K562 (cell line): Measurements from ENCODE around the gene AMMECR1. TPM values are rescaled to one million over a fixed set of nuclear protein-coding genes. Genes with fewer than 3 reads are reported as not detected.

Source experiments
- ATF7 ChIP-seq: fragments of 450-650 bp; IDR thresholded peaks from 2 replicates; pipeline ENCODE4 v1.7.1; 2014; ENCODE audit warnings: mild to moderate bottlenecking, moderate library complexity
- BHLHE40 ChIP-seq: IDR thresholded peaks from 2 replicates; pipeline ENCODE4 v1.6.1; 2011; ENCODE audit warnings: low read length, improper control_type of control experiment
- CBFA2T3 ChIP-seq: fragments of 450-650 bp; IDR thresholded peaks from 2 replicates; pipeline ENCODE4 v1.6.1; 2017
- GATA2 ChIP-seq: sonication (generic); formaldehyde crosslinking; IDR thresholded peaks from 2 replicates; pipeline ENCODE4 v1.4.0; 2020; ENCODE audit warnings: mild to moderate bottlenecking, missing genetic modification reagents
- HDAC2 ChIP-seq: fragments of 450-650 bp; IDR thresholded peaks from 2 replicates; pipeline ENCODE4 v1.6.1; 2016; ENCODE audit warnings: mild to moderate bottlenecking
- HLTF ChIP-seq: fragments of 450-650 bp; IDR thresholded peaks from 2 replicates; pipeline ENCODE4 v1.6.1; 2016
- KDM5B ChIP-seq: fragments of 200-600 bp; sonication (generic); IDR thresholded peaks from 2 replicates; pipeline ENCODE4 v1.6.1; 2012; ENCODE audit warnings: low read depth, mild to moderate bottlenecking, moderate library complexity, low read length, control low read depth, inconsistent platforms; ENCODE audit not compliant: insufficient replicate concordance
- MCM3 ChIP-seq: fragments of 450-650 bp; IDR thresholded peaks from 2 replicates; pipeline ENCODE4 v1.6.1; 2016
- MTA2 ChIP-seq: fragments of 450-650 bp; IDR thresholded peaks from 2 replicates; pipeline ENCODE4 v1.6.1; 2016; ENCODE audit warnings: low read depth
- RBFOX2 ChIP-seq: fragments of 200-400 bp; formaldehyde crosslinking; IDR thresholded peaks from 2 replicates; pipeline ENCODE4 v1.6.1; 2017; ENCODE audit warnings: low read depth, mild to moderate bottlenecking, low read length, moderate library complexity
- RBM39 ChIP-seq: fragments of 200-400 bp; formaldehyde crosslinking; optimal IDR thresholded peaks from 2 replicates; pipeline ENCODE3; 2018; ENCODE audit warnings: low read depth, low read length
- SMARCA4 ChIP-seq: fragments of 450-650 bp; IDR thresholded peaks from 2 replicates; pipeline ENCODE4 v1.6.1; 2016
- TEAD1 ChIP-seq, 2 experiments: fragments of 450-650 bp in 1 of 2; sonication (generic) in 1 of 2; formaldehyde crosslinking; IDR thresholded peaks; 2 replicates each; pipeline versions ENCODE4 v1.4.0 to v1.8.0; 2020 to 2022; ENCODE audit warnings: mild to moderate bottlenecking in 2 of 2, missing genetic modification reagents in 1 of 2
- TOE1 ChIP-seq, 2 experiments: fragments of 450-650 bp in 1 of 2; sonication (generic) in 1 of 2; formaldehyde crosslinking in 1 of 2; IDR thresholded peaks; 2 replicates each; pipeline versions ENCODE4 v1.7.1 to v1.8.0; 2016 to 2022; ENCODE audit warnings: borderline replicate concordance in 2 of 2, mild to moderate bottlenecking in 2 of 2, antibody characterized with exemption in 1 of 2, inconsistent platforms in 1 of 2, low read depth in 1 of 2, missing genetic modification reagents in 1 of 2, moderate library complexity in 1 of 2
- U2AF1 ChIP-seq: fragments of 200-400 bp; formaldehyde crosslinking; optimal IDR thresholded peaks from 2 replicates; pipeline ENCODE3; 2017; ENCODE audit warnings: mild to moderate bottlenecking, low read depth, low read length, moderate library complexity
- ZNF436 ChIP-seq: fragments of 250-450, 450-650 bp; sonication (Bioruptor Pico); formaldehyde crosslinking; IDR thresholded peaks from 2 replicates; pipeline ENCODE4 v1.7.0; 2020; ENCODE audit warnings: mild to moderate bottlenecking
- ZNF507 ChIP-seq: conservative IDR thresholded peaks from 2 replicates; pipeline ENCODE4 v1.6.1; 2017; ENCODE audit warnings: missing genetic modification characterization, missing compliant biosample characterization
- polyA plus RNA-seq, 8 experiments: library from polyadenylated mRNA; depleted of rRNA in 4 of 8; stranded (reverse) in 5 of 8; unstranded in 3 of 8; fragments of >200 nt; fragmentation: Nextera tagmentation in 2 of 8; fragmentation: Illumina TruSeq in 1 of 8; extraction: Ambion mirVana in 2 of 8; extraction: Trizol in 1 of 8; gene quantifications; 2 replicates each; pipeline versions ENCODE4 v1.2.1 to v1.2.3, GENCODE V29; 2011 to 2014; ENCODE audit warnings: inconsistent platforms in 1 of 8, missing spikeins in 1 of 8
- total RNA-seq, 7 experiments: library from RNA; depleted of rRNA in 6 of 7; stranded (reverse); fragments of >200 nt in 6 of 7; fragmentation: Illumina TruSeq in 2 of 7; extraction: Trizol in 2 of 7; gene quantifications; 2 replicates each; pipeline versions ENCODE4 v1.2.1 to v1.2.3, GENCODE V29; 2011 to 2021; ENCODE audit warnings: low replicate concordance in 1 of 7
- TF ChIP-seq, protein P1 (sequence below): fragments of 250-450 bp; sonication (Bioruptor Pico); IDR thresholded peaks from 2 replicates; pipeline ENCODE4 v1.5.0; 2021; ENCODE audit warnings: mild to moderate bottlenecking, borderline replicate concordance
- TF ChIP-seq, protein P2 (sequence below): fragments of 450-650 bp; IDR thresholded peaks from 2 replicates; pipeline ENCODE4 v1.6.1; 2016; ENCODE audit warnings: low read depth, mild to moderate bottlenecking, moderate library complexity
- TF ChIP-seq, protein P3 (sequence below), 2 experiments: IDR thresholded peaks; 2 replicates each; pipeline ENCODE4 v1.6.1; 2012; ENCODE audit warnings: improper control_type of control experiment in 2 of 2, low read depth in 2 of 2, low read length in 2 of 2, borderline replicate concordance in 1 of 2
- TF ChIP-seq, protein P4 (sequence below): fragments of 450-650 bp; IDR thresholded peaks from 2 replicates; pipeline ENCODE4 v1.7.0; 2016; ENCODE audit warnings: borderline replicate concordance
- TF ChIP-seq, protein P5 (sequence below): fragments of 450-650 bp; formaldehyde crosslinking; IDR thresholded peaks from 2 replicates; pipeline ENCODE4 v1.4.0; 2020; ENCODE audit warnings: mild to moderate bottlenecking, mixed read lengths

Gene AMMECR1
- total and polyA plus RNA-seq, 9 of the 15 experiments (the other 6 are each of a cell fraction or from before 2014, with no cell fraction given), result 13.9 to 36.7 (median 23.6) TPM

DNA sequence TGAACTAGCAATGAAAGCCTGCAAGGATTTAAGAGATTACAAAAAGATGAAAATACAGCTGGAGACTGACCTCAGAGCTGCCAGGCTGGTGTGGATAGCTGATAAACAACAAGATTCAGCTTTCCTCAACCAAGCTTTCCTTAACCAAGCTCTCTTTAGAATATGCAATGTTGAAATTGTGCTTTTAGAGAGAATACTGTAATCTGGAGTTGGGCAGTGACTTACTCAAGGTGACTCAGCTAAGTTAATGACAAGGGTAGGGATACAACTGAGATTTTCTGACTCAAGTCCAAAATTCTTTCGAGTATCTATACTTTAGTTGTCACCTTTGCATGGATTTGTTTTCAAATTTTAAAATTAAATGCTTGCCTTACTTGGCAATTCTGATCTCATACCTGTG, 98.0 kb downstream of the AMMECR1 start (continued):
- TF ChIP-seq, protein P1, sequence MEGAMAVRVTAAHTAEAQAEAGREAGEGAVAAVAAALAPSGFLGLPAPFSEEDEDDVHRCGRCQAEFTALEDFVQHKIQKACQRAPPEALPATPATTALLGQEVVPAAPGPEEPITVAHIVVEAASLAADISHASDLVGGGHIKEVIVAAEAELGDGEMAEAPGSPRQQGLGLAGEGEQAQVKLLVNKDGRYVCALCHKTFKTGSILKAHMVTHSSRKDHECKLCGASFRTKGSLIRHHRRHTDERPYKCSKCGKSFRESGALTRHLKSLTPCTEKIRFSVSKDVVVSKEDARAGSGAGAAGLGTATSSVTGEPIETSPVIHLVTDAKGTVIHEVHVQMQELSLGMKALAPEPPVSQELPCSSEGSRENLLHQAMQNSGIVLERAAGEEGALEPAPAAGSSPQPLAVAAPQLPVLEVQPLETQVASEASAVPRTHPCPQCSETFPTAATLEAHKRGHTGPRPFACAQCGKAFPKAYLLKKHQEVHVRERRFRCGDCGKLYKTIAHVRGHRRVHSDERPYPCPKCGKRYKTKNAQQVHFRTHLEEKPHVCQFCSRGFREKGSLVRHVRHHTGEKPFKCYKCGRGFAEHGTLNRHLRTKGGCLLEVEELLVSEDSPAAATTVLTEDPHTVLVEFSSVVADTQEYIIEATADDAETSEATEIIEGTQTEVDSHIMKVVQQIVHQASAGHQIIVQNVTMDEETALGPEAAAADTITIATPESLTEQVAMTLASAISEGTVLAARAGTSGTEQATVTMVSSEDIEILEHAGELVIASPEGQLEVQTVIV (CRISPR knock-in tag), result no peak
- TF ChIP-seq KDM5B (no peak), HDAC2 (0 out of 2 replicates have a peak, but pooled peaks have one; percentile 40), ZNF436 (CRISPR knock-in tag) (no peak), U2AF1 (no peak), RBFOX2 (no peak), ATF7 (no peak), TOE1 (IDR thresholded peaks at IDR 0.05; ENCODE audit: borderline replicate concordance) (no peak), TOE1 (CRISPR knock-in tag; IDR thresholded peaks at IDR 0.05; ENCODE audit: borderline replicate concordance, low read depth) (no peak), MCM3 (no peak), RBM39 (no peak), ZNF507 (no peak), TEAD1 (CRISPR knock-in tag; IDR thresholded peaks at IDR 0.05) (no peak), GATA2 (CRISPR knock-in tag) (no peak), CBFA2T3 (peak; percentile 44), HLTF (no peak), BHLHE40 (no peak), MTA2 (no peak), SMARCA4 (no peak)
- TF ChIP-seq, protein P2, sequence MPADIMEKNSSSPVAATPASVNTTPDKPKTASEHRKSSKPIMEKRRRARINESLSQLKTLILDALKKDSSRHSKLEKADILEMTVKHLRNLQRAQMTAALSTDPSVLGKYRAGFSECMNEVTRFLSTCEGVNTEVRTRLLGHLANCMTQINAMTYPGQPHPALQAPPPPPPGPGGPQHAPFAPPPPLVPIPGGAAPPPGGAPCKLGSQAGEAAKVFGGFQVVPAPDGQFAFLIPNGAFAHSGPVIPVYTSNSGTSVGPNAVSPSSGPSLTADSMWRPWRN, result no peak
- TF ChIP-seq, protein P3, sequence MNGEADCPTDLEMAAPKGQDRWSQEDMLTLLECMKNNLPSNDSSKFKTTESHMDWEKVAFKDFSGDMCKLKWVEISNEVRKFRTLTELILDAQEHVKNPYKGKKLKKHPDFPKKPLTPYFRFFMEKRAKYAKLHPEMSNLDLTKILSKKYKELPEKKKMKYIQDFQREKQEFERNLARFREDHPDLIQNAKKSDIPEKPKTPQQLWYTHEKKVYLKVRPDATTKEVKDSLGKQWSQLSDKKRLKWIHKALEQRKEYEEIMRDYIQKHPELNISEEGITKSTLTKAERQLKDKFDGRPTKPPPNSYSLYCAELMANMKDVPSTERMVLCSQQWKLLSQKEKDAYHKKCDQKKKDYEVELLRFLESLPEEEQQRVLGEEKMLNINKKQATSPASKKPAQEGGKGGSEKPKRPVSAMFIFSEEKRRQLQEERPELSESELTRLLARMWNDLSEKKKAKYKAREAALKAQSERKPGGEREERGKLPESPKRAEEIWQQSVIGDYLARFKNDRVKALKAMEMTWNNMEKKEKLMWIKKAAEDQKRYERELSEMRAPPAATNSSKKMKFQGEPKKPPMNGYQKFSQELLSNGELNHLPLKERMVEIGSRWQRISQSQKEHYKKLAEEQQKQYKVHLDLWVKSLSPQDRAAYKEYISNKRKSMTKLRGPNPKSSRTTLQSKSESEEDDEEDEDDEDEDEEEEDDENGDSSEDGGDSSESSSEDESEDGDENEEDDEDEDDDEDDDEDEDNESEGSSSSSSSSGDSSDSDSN (IDR thresholded peaks at IDR 0.05; ENCODE audit: borderline replicate concordance in 1 of 2, low read depth in 2 of 2, low read length in 2 of 2), result no peak
- TF ChIP-seq, protein P4, sequence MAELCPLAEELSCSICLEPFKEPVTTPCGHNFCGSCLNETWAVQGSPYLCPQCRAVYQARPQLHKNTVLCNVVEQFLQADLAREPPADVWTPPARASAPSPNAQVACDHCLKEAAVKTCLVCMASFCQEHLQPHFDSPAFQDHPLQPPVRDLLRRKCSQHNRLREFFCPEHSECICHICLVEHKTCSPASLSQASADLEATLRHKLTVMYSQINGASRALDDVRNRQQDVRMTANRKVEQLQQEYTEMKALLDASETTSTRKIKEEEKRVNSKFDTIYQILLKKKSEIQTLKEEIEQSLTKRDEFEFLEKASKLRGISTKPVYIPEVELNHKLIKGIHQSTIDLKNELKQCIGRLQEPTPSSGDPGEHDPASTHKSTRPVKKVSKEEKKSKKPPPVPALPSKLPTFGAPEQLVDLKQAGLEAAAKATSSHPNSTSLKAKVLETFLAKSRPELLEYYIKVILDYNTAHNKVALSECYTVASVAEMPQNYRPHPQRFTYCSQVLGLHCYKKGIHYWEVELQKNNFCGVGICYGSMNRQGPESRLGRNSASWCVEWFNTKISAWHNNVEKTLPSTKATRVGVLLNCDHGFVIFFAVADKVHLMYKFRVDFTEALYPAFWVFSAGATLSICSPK, result no peak
- TF ChIP-seq, protein P5, sequence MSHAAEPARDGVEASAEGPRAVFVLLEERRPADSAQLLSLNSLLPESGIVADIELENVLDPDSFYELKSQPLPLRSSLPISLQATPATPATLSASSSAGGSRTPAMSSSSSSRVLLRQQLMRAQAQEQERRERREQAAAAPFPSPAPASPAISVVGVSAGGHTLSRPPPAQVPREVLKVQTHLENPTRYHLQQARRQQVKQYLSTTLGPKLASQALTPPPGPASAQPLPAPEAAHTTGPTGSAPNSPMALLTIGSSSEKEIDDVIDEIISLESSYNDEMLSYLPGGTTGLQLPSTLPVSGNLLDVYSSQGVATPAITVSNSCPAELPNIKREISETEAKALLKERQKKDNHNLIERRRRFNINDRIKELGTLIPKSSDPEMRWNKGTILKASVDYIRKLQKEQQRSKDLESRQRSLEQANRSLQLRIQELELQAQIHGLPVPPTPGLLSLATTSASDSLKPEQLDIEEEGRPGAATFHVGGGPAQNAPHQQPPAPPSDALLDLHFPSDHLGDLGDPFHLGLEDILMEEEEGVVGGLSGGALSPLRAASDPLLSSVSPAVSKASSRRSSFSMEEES (CRISPR knock-in tag), result no peak
